ENCODE results near the gene B4GALT2.

Gene B4GALT2

GRCh38 chr1:43983253-43983899, 4.4 kb downstream of the B4GALT2 start:
- in situ Hi-C loops (cut with MboI; ENCODE audit: low sequenced_read_pairs) = no loop called here

DNA sequence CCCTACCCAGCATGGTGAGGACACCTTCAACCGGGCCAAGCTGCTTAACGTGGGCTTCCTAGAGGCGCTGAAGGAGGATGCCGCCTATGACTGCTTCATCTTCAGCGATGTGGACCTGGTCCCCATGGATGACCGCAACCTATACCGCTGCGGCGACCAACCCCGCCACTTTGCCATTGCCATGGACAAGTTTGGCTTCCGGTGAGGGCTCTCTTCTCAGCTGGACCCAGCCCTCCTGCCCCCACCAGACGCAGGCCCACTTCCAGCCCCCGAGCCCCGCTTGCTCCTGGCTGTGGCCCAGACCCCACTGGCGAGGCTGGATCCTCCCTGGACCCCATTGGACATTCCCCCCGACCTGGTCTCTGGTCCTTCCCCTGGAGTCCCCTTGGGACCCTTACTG, 5.8 kb downstream of the B4GALT2 start:
- in situ Hi-C loops (cut with MboI; ENCODE audit: low sequenced_read_pairs) = no loop called here

DNA sequence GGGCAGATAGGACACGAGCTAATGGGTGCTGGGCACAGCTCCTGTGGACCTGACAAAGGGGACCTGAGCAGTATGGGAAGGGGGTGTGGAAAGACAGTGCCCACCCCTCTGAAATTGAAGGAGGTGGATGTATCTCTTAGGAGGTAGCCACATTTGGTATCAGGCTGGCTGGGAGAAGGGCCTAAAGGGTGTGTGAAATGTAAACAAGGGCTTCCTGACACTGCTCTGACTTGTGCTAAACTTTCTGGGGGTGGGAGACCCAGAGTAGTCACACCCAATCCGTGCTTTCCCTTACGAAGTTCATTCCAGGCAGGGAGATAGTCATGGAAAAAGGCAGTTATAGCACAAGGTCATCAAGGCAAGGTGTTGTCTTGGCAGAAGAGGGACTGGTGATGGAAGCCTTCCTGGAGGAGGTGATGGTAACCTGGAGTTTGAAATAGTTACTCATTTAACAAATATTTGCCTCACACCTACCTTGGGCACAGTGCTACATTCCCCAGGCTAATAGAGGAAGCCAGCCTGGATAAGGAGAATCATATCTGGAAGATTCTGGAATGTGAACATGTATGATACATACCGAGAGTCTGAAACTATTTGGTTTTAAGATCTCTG, 7.1 kb downstream of the B4GALT2 start:
- in situ Hi-C loops (cut with MboI; ENCODE audit: low sequenced_read_pairs) = no loop called here

DNA sequence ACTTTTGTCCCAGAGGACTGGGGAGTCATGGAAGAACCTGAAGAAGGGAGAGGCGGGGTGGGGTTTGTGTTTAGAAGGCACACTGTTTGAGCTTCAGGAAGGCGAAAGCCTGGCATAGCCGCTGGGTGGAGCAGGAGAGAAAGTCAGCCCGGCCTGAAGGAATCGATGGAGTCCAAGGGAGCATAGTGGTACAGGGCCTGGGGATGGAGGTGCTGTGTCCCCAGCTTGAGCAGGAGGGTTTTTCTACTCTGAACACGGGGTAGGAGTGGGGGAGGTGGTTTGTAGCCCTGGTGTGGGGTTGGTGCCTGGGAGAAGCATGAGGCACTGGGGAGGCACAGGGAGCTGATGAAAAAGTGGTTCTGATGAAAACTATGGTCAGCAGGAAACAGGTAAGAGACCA, 7.7 kb downstream of the B4GALT2 start:
- in situ Hi-C loops (cut with MboI; ENCODE audit: low sequenced_read_pairs) = no loop called here

- in situ Hi-C loops (cut with MboI; ENCODE audit: low sequenced_read_pairs) = no loop called here
Observed at GRCh38 chr1:43987159-43987902, 8.3 kb downstream of the B4GALT2 start.

DNA sequence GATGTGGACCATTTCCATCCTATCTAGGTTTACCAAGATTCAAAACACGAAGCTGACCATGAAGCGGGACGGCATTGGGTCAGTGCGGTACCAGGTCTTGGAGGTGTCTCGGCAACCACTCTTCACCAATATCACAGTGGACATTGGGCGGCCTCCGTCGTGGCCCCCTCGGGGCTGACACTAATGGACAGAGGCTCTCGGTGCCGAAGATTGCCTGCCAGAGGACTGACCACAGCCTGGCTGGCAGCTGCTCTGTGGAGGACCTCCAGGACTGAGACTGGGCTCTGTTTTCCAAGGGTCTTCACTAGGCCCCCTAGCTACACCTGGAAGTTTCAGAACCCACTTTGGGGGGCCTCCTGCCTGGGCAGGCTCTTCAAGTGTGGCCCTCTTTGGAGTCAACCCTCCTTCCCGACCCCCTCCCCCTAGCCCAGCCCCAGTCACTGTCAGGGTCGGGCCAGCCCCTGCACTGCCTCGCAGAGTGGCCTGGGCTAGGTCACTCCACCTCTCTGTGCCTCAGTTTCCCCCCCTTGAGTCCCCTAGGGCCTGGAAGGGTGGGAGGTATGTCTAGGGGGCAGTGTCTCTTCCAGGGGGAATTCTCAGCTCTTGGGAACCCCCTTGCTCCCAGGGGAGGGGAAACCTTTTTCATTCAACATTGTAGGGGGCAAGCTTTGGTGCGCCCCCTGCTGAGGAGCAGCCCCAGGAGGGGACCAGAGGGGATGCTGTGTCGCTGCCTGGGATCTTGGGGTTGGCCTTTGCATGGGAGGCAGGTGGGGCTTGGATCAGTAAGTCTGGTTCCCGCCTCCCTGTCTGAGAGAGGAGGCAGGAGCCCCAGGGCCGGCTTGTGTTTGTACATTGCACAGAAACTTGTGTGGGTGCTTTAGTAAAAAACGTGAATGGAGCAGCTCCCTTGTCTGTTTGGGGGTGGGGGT, 11.5 kb downstream of the B4GALT2 start:
- in situ Hi-C loops (cut with MboI; ENCODE audit: low sequenced_read_pairs) = no loop called here

GRCh38 chr1:43991200-43991475, 12.1 kb downstream of the B4GALT2 start:
- in situ Hi-C loops (cut with MboI; ENCODE audit: low sequenced_read_pairs) = no loop called here

- in situ Hi-C loops (cut with MboI; ENCODE audit: low sequenced_read_pairs) = no loop called here
Observed at GRCh38 chr1:43991476-43992231, 12.6 kb downstream of the B4GALT2 start, which contains the start of gene CCDC24. Gene CCDC24 (plus strand): TSS chr1:43991599. CDS start chr1:43991879, 280 bp downstream.

DNA sequence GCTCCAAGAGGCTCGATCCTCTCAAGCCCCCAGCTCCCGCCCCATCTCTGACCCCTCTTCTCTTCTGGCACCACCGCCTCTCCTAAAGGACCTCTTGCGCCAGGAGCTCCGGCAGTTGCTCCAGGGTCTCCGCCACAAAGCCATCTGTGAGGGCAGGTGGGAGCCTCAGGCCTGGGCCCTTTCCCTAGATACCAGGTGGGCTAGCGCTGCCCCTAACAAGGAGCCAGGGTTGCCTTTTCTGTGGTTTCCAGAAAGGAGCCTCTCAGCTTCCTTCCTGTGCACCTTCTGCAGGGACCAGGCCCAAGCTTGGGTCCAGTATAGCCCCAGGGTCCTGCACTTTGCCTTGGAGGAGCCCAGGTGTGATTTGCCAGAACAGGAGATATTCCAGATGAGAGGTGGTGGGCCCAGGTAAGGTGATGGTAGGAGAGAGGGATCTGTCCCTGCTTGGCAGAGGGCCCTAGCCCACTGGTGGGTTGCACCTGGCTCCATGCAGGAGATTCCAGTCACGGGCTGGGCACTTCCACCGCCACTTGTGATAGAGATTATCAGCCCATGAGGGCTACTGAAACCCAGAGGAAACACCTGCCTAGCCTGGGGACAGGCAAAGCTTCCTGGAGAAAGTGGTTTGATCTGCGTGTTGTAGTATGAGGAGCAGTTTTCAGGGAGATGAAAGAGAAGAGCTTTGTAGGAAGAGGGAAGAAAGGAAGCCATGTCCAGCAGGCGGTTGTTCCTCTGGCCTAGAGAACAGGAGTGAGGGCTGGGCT, 13.4 kb downstream of the B4GALT2 start:
- in situ Hi-C loops (cut with MboI; ENCODE audit: low sequenced_read_pairs) = no loop called here

GRCh38 chr1:43993206-43993914, 14.3 kb downstream of the B4GALT2 start:
- in situ Hi-C loops (cut with MboI; ENCODE audit: low sequenced_read_pairs) = no loop called here

GRCh38 chr1:43994071-43994470, 15.1 kb downstream of the B4GALT2 start:
- in situ Hi-C loops (cut with MboI; ENCODE audit: low sequenced_read_pairs) = no loop called here

DNA sequence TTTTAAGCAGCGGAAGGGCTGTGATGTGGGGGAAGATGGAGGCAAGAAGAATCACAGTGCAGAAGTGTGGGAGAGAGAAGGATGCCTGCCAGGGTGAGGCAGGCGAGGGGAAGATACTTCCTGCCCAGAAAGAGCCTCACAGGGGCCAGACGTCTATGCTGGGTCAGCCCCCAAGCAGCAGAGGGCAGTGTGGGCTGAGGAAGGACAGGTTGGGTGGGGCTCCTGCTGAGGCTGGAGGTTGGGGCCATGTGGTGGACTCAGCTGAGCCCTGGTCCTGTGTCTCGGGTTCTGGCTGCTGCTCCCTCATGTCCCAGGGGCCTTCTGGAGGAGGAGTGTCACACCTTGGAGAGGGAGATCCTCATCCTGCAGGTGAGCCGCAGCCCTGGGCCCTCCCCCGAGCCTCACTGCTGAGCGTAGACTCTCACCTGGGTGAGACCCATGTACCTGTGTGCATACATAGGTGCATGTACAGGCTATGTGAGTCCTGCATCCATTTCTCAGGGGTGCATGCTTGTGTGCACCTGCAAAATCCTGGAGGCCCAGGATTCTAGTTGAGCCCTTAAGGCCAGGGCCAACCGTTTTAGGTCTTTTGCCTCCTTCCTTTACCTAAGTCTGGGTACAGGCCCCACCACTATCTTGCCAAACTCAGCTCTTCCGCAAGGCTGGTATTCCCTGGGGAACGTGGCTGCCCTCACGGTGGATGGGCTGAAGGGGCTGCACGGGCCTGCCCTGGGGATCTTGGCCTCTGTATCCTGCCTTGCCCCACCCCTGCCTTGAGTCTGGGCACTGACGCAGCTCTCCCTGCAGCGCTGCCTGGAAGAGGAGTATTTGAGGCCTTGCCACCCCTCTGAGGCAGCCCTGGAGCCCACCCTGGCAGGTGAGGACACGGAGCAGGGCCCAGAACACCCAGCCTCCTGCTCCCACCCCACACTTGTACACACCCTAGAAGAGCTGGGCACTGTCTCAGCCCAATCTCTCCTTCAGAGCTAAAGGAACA, 16.1 kb downstream of the B4GALT2 start:
- in situ Hi-C loops (cut with MboI; ENCODE audit: low sequenced_read_pairs) = no loop called here

- in situ Hi-C loops (cut with MboI; ENCODE audit: low sequenced_read_pairs) = no loop called here
Observed at GRCh38 chr1:43995984-43996732, 17.1 kb downstream of the B4GALT2 start.

GRCh38 chr1:43996733-43997115, 17.7 kb downstream of the B4GALT2 start:
- in situ Hi-C loops (cut with MboI; ENCODE audit: low sequenced_read_pairs) = no loop called here

GRCh38 chr1:43997295-43997999, 18.4 kb downstream of the B4GALT2 start:
- in situ Hi-C loops (cut with MboI; ENCODE audit: low sequenced_read_pairs) = no loop called here

GRCh38 chr1:43998000-43998378, 19.0 kb downstream of the B4GALT2 start:
- in situ Hi-C loops (cut with MboI; ENCODE audit: low sequenced_read_pairs) = no loop called here

DNA sequence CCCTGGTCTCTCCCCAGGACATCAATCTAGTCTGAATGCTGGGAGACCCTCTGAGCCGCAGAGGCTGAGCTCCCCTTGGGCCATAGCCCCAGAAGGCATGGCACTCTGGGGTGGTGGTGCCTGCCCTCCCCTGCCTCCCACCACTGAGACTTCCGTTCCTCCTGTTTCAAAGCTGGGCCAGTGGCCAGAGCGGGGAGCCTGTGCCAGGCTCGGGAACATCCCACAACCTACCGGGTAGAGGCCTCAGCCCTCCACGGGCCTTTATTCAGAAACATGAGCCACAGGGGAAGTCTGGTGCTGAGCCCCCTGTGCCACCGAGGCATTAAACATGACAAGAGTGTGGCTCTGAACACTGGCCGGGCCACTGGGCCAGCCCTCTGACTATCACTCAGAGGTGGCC, 20.4 kb downstream of the B4GALT2 start:
- in situ Hi-C loops (cut with MboI; ENCODE audit: low sequenced_read_pairs) = no loop called here

Data from hTERT RPE-1 (cell line).